BE2C (cell line): Measurements from ENCODE around the gene RBP3.

ENCODE experiments used
- DNase-seq: peaks from one replicate; pipeline ENCODE4 v3.0.0-alpha.2; 2020
- H3K27me3 ChIP-seq: fragments of 250-450 bp; sonication (Bioruptor Pico); 2 replicates; pipeline ENCODE4 v1.5.1; 2020; ENCODE audit warnings: mild to moderate bottlenecking
- H3K36me3 ChIP-seq: fragments of 250-450 bp; sonication (Bioruptor Pico); 2 replicates; pipeline ENCODE4 v1.5.1; 2020; ENCODE audit warnings: mild to moderate bottlenecking
- H3K4me1 ChIP-seq: fragments of 250-450 bp; sonication (Bioruptor Pico); 2 replicates; pipeline ENCODE4 v1.5.1; 2020
- H3K4me3 ChIP-seq: 2 replicates; pipeline ENCODE4 v1.5.1; 2011; ENCODE audit warnings: low read depth, low read length
- H3K9me3 ChIP-seq: fragments of 250-450 bp; sonication (Bioruptor Pico); 2 replicates; pipeline ENCODE4 v1.5.1; 2020
- TF ChIP-seq, protein P1 (sequence below): IDR thresholded peaks from 2 replicates; pipeline ENCODE4 v1.5.1; 2012; ENCODE audit warnings: mild to moderate bottlenecking, low read depth, low read length

RBP3 gene

DNA sequence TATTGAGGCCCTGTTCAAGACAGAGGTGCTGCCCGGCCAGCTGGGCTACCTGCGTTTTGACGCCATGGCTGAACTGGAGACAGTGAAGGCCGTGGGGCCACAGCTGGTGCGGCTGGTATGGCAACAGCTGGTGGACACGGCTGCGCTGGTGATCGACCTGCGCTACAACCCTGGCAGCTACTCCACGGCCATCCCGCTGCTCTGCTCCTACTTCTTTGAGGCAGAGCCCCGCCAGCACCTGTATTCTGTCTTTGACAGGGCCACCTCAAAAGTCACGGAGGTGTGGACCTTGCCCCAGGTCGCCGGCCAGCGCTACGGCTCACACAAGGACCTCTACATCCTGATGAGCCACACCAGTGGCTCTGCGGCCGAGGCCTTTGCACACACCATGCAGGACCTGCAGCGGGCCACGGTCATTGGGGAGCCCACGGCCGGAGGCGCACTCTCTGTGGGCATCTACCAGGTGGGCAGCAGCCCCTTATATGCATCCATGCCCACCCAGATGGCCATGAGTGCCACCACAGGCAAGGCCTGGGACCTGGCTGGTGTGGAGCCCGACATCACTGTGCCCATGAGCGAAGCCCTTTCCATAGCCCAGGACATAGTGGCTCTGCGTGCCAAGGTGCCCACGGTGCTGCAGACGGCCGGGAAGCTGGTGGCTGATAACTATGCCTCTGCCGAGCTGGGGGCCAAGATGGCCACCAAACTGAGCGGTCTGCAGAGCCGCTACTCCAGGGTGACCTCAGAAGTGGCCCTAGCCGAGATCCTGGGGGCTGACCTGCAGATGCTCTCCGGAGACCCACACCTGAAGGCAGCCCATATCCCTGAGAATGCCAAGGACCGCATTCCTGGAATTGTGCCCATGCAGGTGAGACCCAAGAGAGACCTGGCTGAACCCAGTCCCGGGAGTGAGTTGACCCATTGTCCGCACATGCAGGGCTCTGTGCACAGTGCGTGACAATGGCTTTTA is 2.8 kb downstream of the RBP3 start:
- TF ChIP-seq, protein P1, sequence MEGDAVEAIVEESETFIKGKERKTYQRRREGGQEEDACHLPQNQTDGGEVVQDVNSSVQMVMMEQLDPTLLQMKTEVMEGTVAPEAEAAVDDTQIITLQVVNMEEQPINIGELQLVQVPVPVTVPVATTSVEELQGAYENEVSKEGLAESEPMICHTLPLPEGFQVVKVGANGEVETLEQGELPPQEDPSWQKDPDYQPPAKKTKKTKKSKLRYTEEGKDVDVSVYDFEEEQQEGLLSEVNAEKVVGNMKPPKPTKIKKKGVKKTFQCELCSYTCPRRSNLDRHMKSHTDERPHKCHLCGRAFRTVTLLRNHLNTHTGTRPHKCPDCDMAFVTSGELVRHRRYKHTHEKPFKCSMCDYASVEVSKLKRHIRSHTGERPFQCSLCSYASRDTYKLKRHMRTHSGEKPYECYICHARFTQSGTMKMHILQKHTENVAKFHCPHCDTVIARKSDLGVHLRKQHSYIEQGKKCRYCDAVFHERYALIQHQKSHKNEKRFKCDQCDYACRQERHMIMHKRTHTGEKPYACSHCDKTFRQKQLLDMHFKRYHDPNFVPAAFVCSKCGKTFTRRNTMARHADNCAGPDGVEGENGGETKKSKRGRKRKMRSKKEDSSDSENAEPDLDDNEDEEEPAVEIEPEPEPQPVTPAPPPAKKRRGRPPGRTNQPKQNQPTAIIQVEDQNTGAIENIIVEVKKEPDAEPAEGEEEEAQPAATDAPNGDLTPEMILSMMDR: no peak
- no peak overlapping the region for H3K4me3 ChIP-seq
- H3K27me3 ChIP-seq: no peaks in the 10 kb centered on the region
- H3K4me1 ChIP-seq: no peaks in the 10 kb centered on the region
- H3K9me3 ChIP-seq: no peaks in the 10 kb centered on the region
- H3K36me3 ChIP-seq: no peaks in the 10 kb centered on the region
- no peak for DNase-seq

DNA sequence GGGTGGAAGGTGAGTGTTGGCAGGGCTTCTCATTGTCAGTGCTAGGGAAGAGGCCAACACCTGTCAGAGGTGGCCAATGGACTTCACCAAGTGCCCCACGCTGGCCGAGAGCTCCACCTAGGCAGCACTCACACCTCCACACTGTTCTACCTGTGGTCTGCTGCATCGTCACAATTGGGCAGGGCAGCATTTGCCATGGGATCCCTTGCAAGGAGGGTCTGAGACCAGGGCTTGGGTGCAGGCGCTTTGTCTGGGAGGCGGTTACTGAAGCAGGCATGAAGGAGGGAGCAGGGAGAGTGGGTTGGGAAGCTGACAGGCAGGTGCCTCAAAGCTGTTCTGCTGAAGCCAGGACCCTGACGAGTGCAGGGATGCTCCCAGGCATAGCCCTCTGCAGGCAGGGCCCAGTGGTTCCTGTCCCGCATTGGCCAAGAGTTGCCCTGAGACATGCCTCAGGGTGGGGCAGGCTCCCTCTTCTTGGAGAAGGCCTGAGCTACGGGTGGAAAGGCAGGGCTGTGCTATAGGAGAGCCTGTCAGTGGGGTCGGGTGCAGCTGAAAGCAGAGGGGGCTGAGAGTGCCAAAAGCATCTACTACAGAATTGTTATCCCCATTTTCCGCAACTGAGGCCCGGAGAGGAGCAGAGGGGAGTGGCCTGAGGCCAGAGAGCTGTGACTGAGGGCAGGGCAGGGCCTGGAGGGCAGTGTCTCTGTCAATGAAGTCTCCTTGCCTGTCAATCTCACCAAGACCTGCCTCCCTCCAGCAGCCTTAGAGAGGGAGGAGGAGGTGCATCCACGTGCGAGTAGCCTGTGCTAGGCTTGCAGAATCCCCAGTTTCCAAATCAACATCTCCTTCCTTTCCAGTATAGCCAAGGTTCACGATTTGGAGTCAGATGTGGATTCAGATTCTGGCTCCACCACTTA is 4.0 kb downstream of the RBP3 start:
- Histone ChIP-seq H3K27me3 (no peaks in the 10 kb centered on the region), H3K4me3 (no peak overlapping the region), H3K36me3 (no peaks in the 10 kb centered on the region), H3K4me1 (no peaks in the 10 kb centered on the region), H3K9me3 (no peaks in the 10 kb centered on the region)
- TF ChIP-seq, protein P1: no peak
- DNase-seq: no peak

DNA sequence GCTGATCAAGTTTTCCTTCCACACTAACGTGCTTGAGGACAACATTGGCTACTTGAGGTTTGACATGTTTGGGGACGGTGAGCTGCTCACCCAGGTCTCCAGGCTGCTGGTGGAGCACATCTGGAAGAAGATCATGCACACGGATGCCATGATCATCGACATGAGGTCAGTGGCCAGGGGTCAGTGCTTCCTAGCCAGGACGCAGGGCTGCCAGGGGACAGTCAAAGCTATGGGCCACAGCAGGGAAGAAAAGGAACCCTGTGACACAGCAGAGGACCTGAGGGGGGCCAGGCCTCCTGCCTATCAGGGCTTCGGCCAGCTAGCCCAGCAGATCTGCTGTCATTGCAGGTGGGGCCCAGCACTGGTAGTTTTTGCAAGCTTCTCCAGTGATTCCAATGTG is 5.2 kb downstream of the RBP3 start:
- Histone ChIP-seq H3K4me3 (no peak overlapping the region), H3K9me3 (no peaks in the 10 kb centered on the region), H3K36me3 (no peaks in the 10 kb centered on the region), H3K4me1 (no peaks in the 10 kb centered on the region), H3K27me3 (no peaks in the 10 kb centered on the region)
- TF ChIP-seq, protein P1: no peak
- no peak for DNase-seq

DNA sequence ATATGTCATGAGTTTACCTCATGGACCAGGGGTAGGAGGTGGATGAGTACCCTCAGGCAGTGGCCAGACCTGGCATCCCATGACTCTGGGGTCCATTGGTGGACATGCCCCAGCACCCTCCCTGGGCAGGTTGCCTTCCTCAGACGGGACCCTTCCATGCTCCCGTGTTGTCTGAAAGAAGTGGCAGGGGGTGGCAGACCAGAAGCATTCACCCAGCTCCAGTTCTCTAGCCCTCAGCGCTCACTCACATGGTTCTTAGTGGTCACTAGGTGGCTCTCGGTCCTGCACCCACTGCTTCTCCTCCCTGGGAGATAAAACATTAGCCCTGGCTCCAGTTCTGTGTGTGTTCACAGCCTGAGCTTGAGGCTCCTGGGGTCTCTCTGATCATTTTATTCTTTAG is 6.0 kb downstream of the RBP3 start:
- H3K4me3 ChIP-seq: no peak overlapping the region
- H3K9me3 ChIP-seq: no peaks in the 10 kb centered on the region
- TF ChIP-seq, protein P1: peak; percentile 12; the same call in 1 of the 2 replicates
- no peaks in the 10 kb centered on the region for H3K4me1 ChIP-seq
- DNase-seq: no peak
- no peaks in the 10 kb centered on the region for H3K36me3 ChIP-seq
- no peaks in the 10 kb centered on the region for H3K27me3 ChIP-seq

DNA sequence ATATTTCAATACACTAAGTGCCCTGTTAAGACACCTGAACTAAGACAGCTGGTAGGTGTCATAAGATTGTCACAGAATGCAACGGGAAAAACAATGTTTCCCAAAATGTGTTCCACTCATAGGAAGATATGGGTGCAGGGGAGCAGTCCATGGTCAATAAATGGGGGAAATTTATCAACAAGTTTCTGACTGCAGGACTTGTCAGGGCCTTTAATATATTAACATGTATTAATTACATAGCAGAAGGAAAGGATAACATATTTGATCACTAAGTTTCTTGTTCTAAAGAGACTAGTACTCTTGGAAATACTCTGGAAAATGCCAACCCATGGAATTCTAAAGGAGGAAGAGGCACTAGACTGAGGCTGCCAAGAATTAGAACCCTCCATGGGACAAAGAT is 6.7 kb downstream of the RBP3 start:
- Histone ChIP-seq H3K9me3 (no peaks in the 10 kb centered on the region), H3K4me3 (no peak overlapping the region), H3K27me3 (no peaks in the 10 kb centered on the region), H3K36me3 (no peaks in the 10 kb centered on the region), H3K4me1 (no peaks in the 10 kb centered on the region)
- DNase-seq: no peak
- TF ChIP-seq, protein P1: no peak
